Nucleus accumbens (tissue), 56 donors: ENCODE data around the gene DRAP1.
A peak's percentile ranks its signal among the peaks of the same experiment; 100 is the strongest.

Source experiments
- DNase-seq, 56 donors: peaks; one replicate each; lab custom pipeline; 2025; lab: John Stamatoyannopoulos, UW

The DRAP1 gene

GRCh38 chr11:65919141-65919572 lies at the start of gene DRAP1:
TSS of gene DRAP1 (plus strand) at chr11:65919426. CDS start at chr11:65919502, 76 bp downstream.
- peak; percentile 76 to 100 (median 98) for DNase-seq

GRCh38 chr11:65869643-65870306 lies 49.5 kb upstream of the DRAP1 start:
- no peak for DNase-seq

- no peak for DNase-seq
Observed at GRCh38 chr11:65870307-65870658, 48.9 kb upstream of the DRAP1 start.

GRCh38 chr11:65870706-65871681 lies 48.2 kb upstream of the DRAP1 start:
- no peak for DNase-seq

- DNase-seq, result peak in 1 of 56 donors; percentile 31
Observed at GRCh38 chr11:65871811-65872548, 47.2 kb upstream of the DRAP1 start.

- peak in 7 of 56 donors; percentile 21 to 51 (median 23) for DNase-seq
Observed at GRCh38 chr11:65872586-65873317, 46.5 kb upstream of the DRAP1 start, which contains the start of gene EFEMP2. TSS of gene EFEMP2 (minus strand) at chr11:65872800. CDS start at chr11:65872354, 446 bp downstream.

- peak; percentile 46 to 96 (median 86) for DNase-seq
Observed at GRCh38 chr11:65873318-65874156, 45.7 kb upstream of the DRAP1 start.

GRCh38 chr11:65879617-65880016 lies 39.6 kb upstream of the DRAP1 start, which contains the start of gene CTSW:
TSS of gene CTSW (plus strand) at chr11:65879837. CDS start at chr11:65879855, 18 bp downstream.
- no peak for DNase-seq

- DNase-seq, result no peak
Observed at GRCh38 chr11:65880027-65880426, 39.2 kb upstream of the DRAP1 start.

- DNase-seq, result no peak
Observed at GRCh38 chr11:65880844-65881421, 38.3 kb upstream of the DRAP1 start.

GRCh38 chr11:65882120-65883057 lies 36.8 kb upstream of the DRAP1 start:
- no peak for DNase-seq

GRCh38 chr11:65883058-65883761 lies 36.0 kb upstream of the DRAP1 start:
- no peak for DNase-seq

GRCh38 chr11:65883786-65884715 lies 35.2 kb upstream of the DRAP1 start:
- no peak for DNase-seq

GRCh38 chr11:65884716-65885092 lies 34.5 kb upstream of the DRAP1 start:
- DNase-seq, result peak in 49 of 56 donors; percentile 12 to 87 (median 57)

- no peak for DNase-seq
Observed at GRCh38 chr11:65885231-65885630, 34.0 kb upstream of the DRAP1 start.
